Measurements from ENCODE around the gene DNAH8. TPM values are rescaled to one million over a fixed set of nuclear protein-coding genes. Genes with fewer than 3 reads are reported as not detected.

DNAH8 gene
- total and polyA plus RNA-seq, 10 donors, result 0.20 to 15.6 (median 5.2) TPM

GRCh38 chr6:39053854-39054576 lies 338.9 kb downstream of the DNAH8 start:
- intact Hi-C loops (cut with DNase I; ENCODE audit: low total_unique reads), result no loop called here
- Histone ChIP-seq H3K36me3 (no peaks in the 10 kb centered on the region), H3K27ac (no peak overlapping the region), H3K27me3 (replicated peaks in 1 of 7) (peaks cover 1 to 49% (median 12%) of the 10 kb centered on the region in 7 donors), H3K9me3 (no peaks in the 10 kb centered on the region), H3K4me1 (peaks cover 0 to 8% (median 2%) of the 10 kb centered on the region in 6 donors), H3K4me3 (no peak overlapping the region)
- 75 to 84% (median 78%) methylated on average over 9 of the region's 9 CpGs for WGBS, 5 donors
- TF ChIP-seq POLR2AphosphoS5 (IDR thresholded peaks at IDR 0.05) (no peak), CTCF (IDR thresholded peaks at IDR 0.05 in 8 of 11, conservative IDR thresholded peaks at IDR 0.05 in 3 of 11) (no peak)
- DNase-seq, result peak; percentile 48

GRCh38 chr6:39054577-39055142 lies 339.5 kb downstream of the DNAH8 start:
- intact Hi-C loops (cut with DNase I; ENCODE audit: low total_unique reads), result no loop called here
- Histone ChIP-seq H3K27me3 (replicated peaks in 1 of 7) (peaks cover 0 to 45% (median 5%) of the 10 kb centered on the region in 7 donors), H3K36me3 (no peaks in the 10 kb centered on the region), H3K27ac (no peak overlapping the region), H3K4me3 (no peak overlapping the region), H3K9me3 (no peaks in the 10 kb centered on the region), H3K4me1 (peaks cover 0 to 4% (median 0%) of the 10 kb centered on the region in 6 donors)
- WGBS, 5 donors, result 76 to 87% (median 82%) methylated on average over 9 of the region's 9 CpGs
- peak; percentile 33 for DNase-seq
- no peak for TF ChIP-seq POLR2A (IDR thresholded peaks at IDR 0.05)
- TF ChIP-seq POLR2AphosphoS5 (IDR thresholded peaks at IDR 0.05), result no peak
- no peak for TF ChIP-seq CTCF (IDR thresholded peaks at IDR 0.05 in 8 of 11, conservative IDR thresholded peaks at IDR 0.05 in 3 of 11)

- Histone ChIP-seq H3K36me3 (no peaks in the 10 kb centered on the region), H3K4me1 (peaks cover 0 to 4% (median 0%) of the 10 kb centered on the region in 6 donors), H3K27ac (no peak overlapping the region), H3K4me3 (no peak overlapping the region), H3K27me3 (replicated peaks in 1 of 7) (peaks cover 0 to 47% (median 0%) of the 10 kb centered on the region in 7 donors), H3K9me3 (no peaks in the 10 kb centered on the region)
- DNase-seq, result peak; percentile 28
- 78 to 88% (median 85%) methylated on average over 7 of the region's 7 CpGs for WGBS, 5 donors
- TF ChIP-seq CTCF (IDR thresholded peaks at IDR 0.05 in 8 of 11, conservative IDR thresholded peaks at IDR 0.05 in 3 of 11) (no peak), POLR2AphosphoS5 (IDR thresholded peaks at IDR 0.05) (no peak), POLR2A (IDR thresholded peaks at IDR 0.05) (no peak)
- intact Hi-C loops (cut with DNase I; ENCODE audit: low total_unique reads), result no loop called here
Observed at GRCh38 chr6:39055661-39056060, 340.6 kb downstream of the DNAH8 start.

- Histone ChIP-seq H3K36me3 (no peaks in the 10 kb centered on the region), H3K27me3 (replicated peaks in 1 of 7) (peaks cover 0 to 52% (median 0%) of the 10 kb centered on the region in 7 donors), H3K27ac (no peak overlapping the region), H3K4me3 (no peak overlapping the region), H3K9me3 (no peaks in the 10 kb centered on the region), H3K4me1 (peaks cover 0 to 4% (median 0%) of the 10 kb centered on the region in 6 donors)
- TF ChIP-seq POLR2AphosphoS5 (IDR thresholded peaks at IDR 0.05) (no peak), CTCF (IDR thresholded peaks at IDR 0.05 in 8 of 11, conservative IDR thresholded peaks at IDR 0.05 in 3 of 11) (no peak), POLR2A (IDR thresholded peaks at IDR 0.05) (no peak)
- intact Hi-C loops (cut with DNase I; ENCODE audit: low total_unique reads), result no loop called here
- peak; percentile 48 for DNase-seq
- WGBS, 5 donors, result 89 to 98% (median 95%) methylated on average over 5 of the region's 5 CpGs
Observed at GRCh38 chr6:39056191-39056590, 341.1 kb downstream of the DNAH8 start.

Measured in spleen (tissue), 11 donors.